Measurements from ENCODE around the gene FCHO1.

Gene FCHO1

GRCh38 chr19:17747205-17748098, 3.8 kb upstream of the FCHO1 start:
- intact Hi-C loops (cut with micrococcal nuclease): no loop called here
- no peaks in the 10 kb centered on the region for H3K27me3 Mint-ChIP-seq
- peak overlapping the region; percentile 89 for H3K4me3 Mint-ChIP-seq
- H3K27ac Mint-ChIP-seq: peak overlapping the region; percentile 92
- H3K9me3 Mint-ChIP-seq: no peaks in the 10 kb centered on the region
- H3K36me3 Mint-ChIP-seq (ENCODE audit: low read depth): peaks cover 13% of the 10 kb centered on the region
- H3K4me1 Mint-ChIP-seq (ENCODE audit: low read depth): peaks cover 76% of the 10 kb centered on the region

GRCh38 chr19:17748884-17749638, 2.2 kb upstream of the FCHO1 start:
- H3K4me3 Mint-ChIP-seq: peak overlapping the region; percentile 89
- intact Hi-C loops (cut with micrococcal nuclease): no loop called here
- H3K27ac Mint-ChIP-seq: peak overlapping the region; percentile 92
- peaks cover 75% of the 10 kb centered on the region for H3K4me1 Mint-ChIP-seq (ENCODE audit: low read depth)
- H3K9me3 Mint-ChIP-seq: no peaks in the 10 kb centered on the region
- H3K36me3 Mint-ChIP-seq (ENCODE audit: low read depth): peaks cover 24% of the 10 kb centered on the region
- H3K27me3 Mint-ChIP-seq: no peaks in the 10 kb centered on the region

GRCh38 chr19:17749912-17750317, 1.4 kb upstream of the FCHO1 start:
- intact Hi-C loops (cut with micrococcal nuclease): loop anchor here (5.0 kb wide), 1 partner anchor 33 kb away; the partner anchor contains the start of gene MAP1S
- Mint-ChIP-seq H3K36me3 (ENCODE audit: low read depth) (peaks cover 33% of the 10 kb centered on the region), H3K4me1 (ENCODE audit: low read depth) (peaks cover 75% of the 10 kb centered on the region), H3K9me3 (no peaks in the 10 kb centered on the region), H3K27ac (peak overlapping the region; percentile 92), H3K4me3 (peak overlapping the region; percentile 89), H3K27me3 (no peaks in the 10 kb centered on the region)

GRCh38 chr19:17751912-17752273, 616 bp downstream of the FCHO1 start:
- H3K4me1 Mint-ChIP-seq (ENCODE audit: low read depth): peaks cover 79% of the 10 kb centered on the region
- H3K36me3 Mint-ChIP-seq (ENCODE audit: low read depth): peaks cover 52% of the 10 kb centered on the region
- intact Hi-C loops (cut with micrococcal nuclease): loop anchor here (5.0 kb wide), 1 partner anchor 35 kb away; the partner anchor contains the start of gene MAP1S
- peak overlapping the region; percentile 89 for H3K4me3 Mint-ChIP-seq
- H3K9me3 Mint-ChIP-seq: no peaks in the 10 kb centered on the region
- no peaks in the 10 kb centered on the region for H3K27me3 Mint-ChIP-seq
- peak overlapping the region; percentile 92 for H3K27ac Mint-ChIP-seq

- Mint-ChIP-seq H3K4me3 (no peak overlapping the region), H3K4me1 (ENCODE audit: low read depth) (peaks cover 84% of the 10 kb centered on the region)
These were observed 1.8 kb downstream of the FCHO1 start for GRCh38 chr19:17752865-17753639.

GRCh38 chr19:17753976-17754375, 2.7 kb downstream of the FCHO1 start:
- intact Hi-C loops (cut with micrococcal nuclease): loop anchor here (5.0 kb wide), 1 partner anchor 37 kb away; the partner anchor contains the start of gene MAP1S
- no peak overlapping the region for H3K4me3 Mint-ChIP-seq
- peak overlapping the region; percentile 74 for H3K27ac Mint-ChIP-seq
- H3K4me1 Mint-ChIP-seq (ENCODE audit: low read depth): peaks cover 79% of the 10 kb centered on the region
- H3K27me3 Mint-ChIP-seq: no peaks in the 10 kb centered on the region
- H3K9me3 Mint-ChIP-seq: no peaks in the 10 kb centered on the region
- peaks cover 67% of the 10 kb centered on the region for H3K36me3 Mint-ChIP-seq (ENCODE audit: low read depth)

More at GRCh38 chr19:17752865-17753639, 1.8 kb downstream of the FCHO1 start:
- Mint-ChIP-seq H3K27ac (peak overlapping the region; percentile 74), H3K9me3 (no peaks in the 10 kb centered on the region), H3K36me3 (ENCODE audit: low read depth) (peaks cover 62% of the 10 kb centered on the region), H3K27me3 (no peaks in the 10 kb centered on the region)
- intact Hi-C loops (cut with micrococcal nuclease): loop anchor here (5.0 kb wide), 1 partner anchor 36 kb away; the partner anchor contains the start of gene MAP1S

GRCh38 chr19:17754634-17755442, 3.6 kb downstream of the FCHO1 start:
- H3K4me3 Mint-ChIP-seq: peak overlapping the region; percentile 63
- no peaks in the 10 kb centered on the region for H3K9me3 Mint-ChIP-seq
- peaks cover 76% of the 10 kb centered on the region for H3K36me3 Mint-ChIP-seq (ENCODE audit: low read depth)
- H3K27me3 Mint-ChIP-seq: no peaks in the 10 kb centered on the region
- peaks cover 70% of the 10 kb centered on the region for H3K4me1 Mint-ChIP-seq (ENCODE audit: low read depth)
- H3K27ac Mint-ChIP-seq: peak overlapping the region; percentile 74
- intact Hi-C loops (cut with micrococcal nuclease): loop anchor here (5.0 kb wide), 1 partner anchor 38 kb away; the partner anchor contains the start of gene MAP1S

- Mint-ChIP-seq H3K27me3 (no peaks in the 10 kb centered on the region), H3K9me3 (no peaks in the 10 kb centered on the region), H3K4me3 (no peak overlapping the region), H3K27ac (peak overlapping the region; percentile 74), H3K36me3 (ENCODE audit: low read depth) (peaks cover 82% of the 10 kb centered on the region), H3K4me1 (ENCODE audit: low read depth) (peaks cover 64% of the 10 kb centered on the region)
- intact Hi-C loops (cut with micrococcal nuclease): no loop called here
These were observed 4.2 kb downstream of the FCHO1 start for GRCh38 chr19:17755443-17755890.

- no peak overlapping the region for H3K4me3 Mint-ChIP-seq
- intact Hi-C loops (cut with micrococcal nuclease): no loop called here
- no peaks in the 10 kb centered on the region for H3K27me3 Mint-ChIP-seq
- no peaks in the 10 kb centered on the region for H3K9me3 Mint-ChIP-seq
- peak overlapping the region; percentile 52 for H3K27ac Mint-ChIP-seq
- peaks cover 89% of the 10 kb centered on the region for H3K36me3 Mint-ChIP-seq (ENCODE audit: low read depth)
- peaks cover 57% of the 10 kb centered on the region for H3K4me1 Mint-ChIP-seq (ENCODE audit: low read depth)
These were observed 4.8 kb downstream of the FCHO1 start for GRCh38 chr19:17755977-17756670.

GRCh38 chr19:17757125-17757524, 5.8 kb downstream of the FCHO1 start:
- no peak overlapping the region for H3K4me3 Mint-ChIP-seq
- H3K4me1 Mint-ChIP-seq (ENCODE audit: low read depth): peaks cover 50% of the 10 kb centered on the region
- H3K9me3 Mint-ChIP-seq: no peaks in the 10 kb centered on the region
- H3K36me3 Mint-ChIP-seq (ENCODE audit: low read depth): peaks cover 92% of the 10 kb centered on the region
- no peaks in the 10 kb centered on the region for H3K27me3 Mint-ChIP-seq
- H3K27ac Mint-ChIP-seq: peak overlapping the region; percentile 20
- intact Hi-C loops (cut with micrococcal nuclease): no loop called here

- H3K9me3 Mint-ChIP-seq: no peaks in the 10 kb centered on the region
- no peaks in the 10 kb centered on the region for H3K27me3 Mint-ChIP-seq
- intact Hi-C loops (cut with micrococcal nuclease): no loop called here
- no peak overlapping the region for H3K27ac Mint-ChIP-seq
- H3K4me3 Mint-ChIP-seq: no peak overlapping the region
- H3K36me3 Mint-ChIP-seq (ENCODE audit: low read depth): peaks cover 100% of the 10 kb centered on the region
- peaks cover 48% of the 10 kb centered on the region for H3K4me1 Mint-ChIP-seq (ENCODE audit: low read depth)
These were observed 7.2 kb downstream of the FCHO1 start for GRCh38 chr19:17758515-17758914.

GRCh38 chr19:17761148-17761547, 9.9 kb downstream of the FCHO1 start:
- H3K27ac Mint-ChIP-seq: no peak overlapping the region

More at GRCh38 chr19:17761148-17761547, 9.9 kb downstream of the FCHO1 start:
- intact Hi-C loops (cut with micrococcal nuclease): no loop called here
- Mint-ChIP-seq H3K4me1 (ENCODE audit: low read depth) (peaks cover 41% of the 10 kb centered on the region), H3K4me3 (no peak overlapping the region), H3K27me3 (no peaks in the 10 kb centered on the region), H3K9me3 (no peaks in the 10 kb centered on the region), H3K36me3 (ENCODE audit: low read depth) (peaks cover 100% of the 10 kb centered on the region)

Data from dendritic cell treated with granulocyte-macrophage colony-stimulating factor and Interleukin-4, amounts not matched to agents 40 ng/mL and 50 ng/mL, for 4 days (primary cell).